GM18951 (cell line): ENCODE data around the gene RASAL2.
"Not testable (repeated sequence)": the region's sequence is repeated elsewhere in the genome, so short reads cannot be mapped to it uniquely, and the experiment has no call there.

Experiments used
- POLR2A ChIP-seq: IDR thresholded peaks from 4 replicates; pipeline ENCODE4 v1.6.1; 2011; ENCODE audit warnings: mild to moderate bottlenecking; ENCODE audit not compliant: insufficient read length, insufficient read depth; ENCODE audit errors: extremely low read depth
- in situ Hi-C: fragments of 300-500 bp; cut with MboI; formaldehyde crosslinking; loops from one replicate; pipeline ENCODE4 v1.12.0; 2022; ENCODE audit warnings: low sequenced_read_pairs, mixed read lengths, inconsistent platforms; ENCODE audit not compliant: unreplicated experiment

RASAL2 gene

GRCh38 chr1:178361847-178362246, 267.9 kb downstream of the RASAL2 start:
- no peak for TF ChIP-seq POLR2A
- in situ Hi-C loops: no loop called here

DNA sequence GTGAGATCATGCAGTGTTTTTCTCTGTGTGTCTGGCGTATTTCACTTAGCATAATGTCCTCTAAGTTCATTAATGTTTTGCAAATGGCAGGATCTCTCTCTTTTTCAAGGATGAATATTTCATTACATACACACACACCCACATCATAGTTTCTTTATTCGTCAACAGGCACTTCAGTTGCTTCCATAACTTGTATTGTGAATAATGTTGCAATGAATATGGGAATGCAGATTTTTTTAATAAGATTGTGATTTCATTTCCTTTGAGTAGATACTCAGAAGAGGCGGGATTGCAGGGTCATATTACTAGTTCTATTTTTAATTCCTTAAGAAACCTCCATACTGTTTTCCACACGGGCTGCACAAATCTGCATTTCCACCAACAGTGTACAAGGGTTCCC, 268.8 kb downstream of the RASAL2 start:
- TF ChIP-seq POLR2A: no peak
- in situ Hi-C loops: no loop called here

GRCh38 chr1:178364782-178365181, 270.9 kb downstream of the RASAL2 start:
- no peak for TF ChIP-seq POLR2A

DNA sequence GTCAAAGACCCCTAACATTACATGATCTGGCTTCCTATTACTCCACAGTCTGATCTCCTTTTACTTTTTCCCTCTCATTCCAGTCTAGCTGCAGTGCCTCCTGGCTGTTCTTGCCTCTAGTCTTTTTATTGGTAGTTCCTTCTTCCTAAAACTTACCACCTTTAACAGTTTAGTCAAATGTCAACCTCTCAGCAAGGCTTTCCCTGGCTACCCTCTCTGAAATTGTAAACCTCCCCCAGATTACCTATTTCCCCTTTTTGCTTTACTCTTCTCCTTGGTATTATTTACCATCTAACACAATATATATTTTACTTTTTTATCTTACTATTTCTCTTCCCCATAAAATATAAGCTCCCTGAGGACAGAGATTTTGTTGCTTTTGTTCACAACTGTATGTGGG, 273.2 kb downstream of the RASAL2 start:
- in situ Hi-C loops: no loop called here
- TF ChIP-seq POLR2A: no peak

More at GRCh38 chr1:178364782-178365181, 270.9 kb downstream of the RASAL2 start:
- in situ Hi-C loops: no loop called here

DNA sequence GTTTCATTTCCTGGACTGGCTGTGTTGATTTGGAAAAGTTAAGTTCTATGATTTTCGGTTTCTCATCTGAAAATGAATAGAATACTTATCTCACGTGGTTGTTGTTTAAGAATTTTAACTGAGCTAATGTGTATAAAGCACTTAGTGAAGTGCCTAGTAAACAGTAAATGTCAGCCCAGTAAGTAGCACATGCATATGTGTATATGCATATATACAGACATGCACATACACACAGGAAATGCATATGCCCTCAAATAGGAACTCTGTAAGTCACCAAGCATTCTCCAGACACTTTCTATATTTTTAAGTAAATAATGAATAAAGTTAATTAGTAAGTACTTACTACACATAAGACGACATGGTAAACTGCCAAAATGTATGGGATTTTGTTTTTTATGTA, 274.3 kb downstream of the RASAL2 start:
- in situ Hi-C loops: no loop called here
- TF ChIP-seq POLR2A: no peak

DNA sequence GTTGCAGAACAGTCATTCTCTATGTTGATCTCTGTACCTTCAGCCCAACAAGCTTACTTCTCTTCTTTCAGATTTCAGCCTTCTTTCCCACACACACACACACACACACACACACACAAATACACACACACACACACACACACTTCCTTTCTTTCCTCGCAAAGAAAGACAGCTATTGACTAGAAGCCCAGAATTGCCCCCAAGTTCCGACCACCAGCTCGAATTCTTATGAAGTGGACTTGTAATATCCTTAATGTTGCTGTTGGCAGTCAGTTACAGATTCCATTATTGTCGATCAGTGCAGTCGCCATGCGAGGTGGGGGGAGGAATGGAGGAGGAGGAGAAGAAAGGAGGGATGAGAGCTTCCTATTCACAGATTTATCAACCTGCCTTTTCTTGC, 277.3 kb downstream of the RASAL2 start:
- in situ Hi-C loops: no loop called here
- no peak for TF ChIP-seq POLR2A

- in situ Hi-C loops: no loop called here
- no peak for TF ChIP-seq POLR2A
Observed at GRCh38 chr1:178371933-178372388, 278.1 kb downstream of the RASAL2 start.

GRCh38 chr1:178374016-178374415, 280.1 kb downstream of the RASAL2 start:
- in situ Hi-C loops: no loop called here
- no peak for TF ChIP-seq POLR2A

DNA sequence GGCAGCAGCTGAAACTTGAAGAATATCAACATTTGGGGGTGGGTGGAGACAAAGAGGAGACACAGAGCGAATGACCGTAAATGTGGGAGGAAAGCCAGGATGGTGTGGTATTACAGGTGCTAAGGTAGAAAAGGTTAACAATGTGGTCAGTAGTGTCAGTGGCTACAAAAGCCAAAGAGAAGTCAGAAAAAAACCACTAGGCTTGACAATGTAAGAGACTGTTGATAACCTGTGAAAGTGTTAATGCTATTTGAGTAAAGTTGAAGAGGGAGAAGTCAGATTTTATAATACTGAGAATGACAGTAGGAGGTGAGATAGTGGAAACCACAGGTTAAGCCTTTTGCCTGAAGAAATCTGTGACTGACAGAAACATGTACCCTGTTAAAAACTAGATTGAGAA, 282.1 kb downstream of the RASAL2 start:
- TF ChIP-seq POLR2A: no peak
- in situ Hi-C loops: no loop called here

DNA sequence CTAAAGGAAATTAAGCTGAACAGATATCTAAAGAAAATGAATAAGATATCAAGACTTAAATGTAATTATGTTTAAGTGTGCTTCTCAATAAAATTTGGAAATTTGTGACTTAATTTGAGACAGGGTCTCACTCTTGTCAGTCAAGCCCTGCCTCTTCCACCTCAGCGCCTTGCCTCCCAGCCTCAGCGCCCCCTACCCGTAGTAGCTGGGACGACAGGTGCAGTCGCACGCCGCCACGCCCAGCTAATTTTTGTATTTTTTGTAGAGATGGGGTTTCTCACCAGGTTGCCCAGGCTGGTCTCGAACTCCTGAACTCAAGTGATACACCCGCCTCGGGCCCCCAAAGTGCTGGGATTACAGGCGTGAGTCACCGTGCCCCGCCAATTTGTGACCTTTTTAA, 285.9 kb downstream of the RASAL2 start:
- in situ Hi-C loops: no loop called here
- TF ChIP-seq POLR2A: no peak

DNA sequence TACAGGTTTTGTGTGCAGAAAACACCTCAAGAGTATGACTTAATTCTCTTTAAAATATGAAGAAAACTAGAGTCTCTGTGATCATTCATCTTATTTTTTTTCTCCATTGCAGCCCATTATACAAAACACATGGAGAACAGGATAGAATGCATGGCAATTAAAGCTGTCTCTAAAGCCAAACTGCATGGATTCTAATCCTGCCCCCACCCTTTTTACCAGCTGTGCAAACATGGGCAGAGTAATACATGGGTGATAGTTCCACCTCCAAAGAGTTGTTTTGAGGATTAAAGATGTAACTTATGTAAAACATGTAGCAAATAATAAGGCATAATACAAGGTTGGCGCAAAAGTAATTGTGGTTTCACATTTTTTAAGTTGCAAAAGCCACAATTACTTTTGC, 288.5 kb downstream of the RASAL2 start:
- TF ChIP-seq POLR2A: no peak
- in situ Hi-C loops: no loop called here

GRCh38 chr1:178385662-178386061, 291.8 kb downstream of the RASAL2 start:
- TF ChIP-seq POLR2A: no peak

DNA sequence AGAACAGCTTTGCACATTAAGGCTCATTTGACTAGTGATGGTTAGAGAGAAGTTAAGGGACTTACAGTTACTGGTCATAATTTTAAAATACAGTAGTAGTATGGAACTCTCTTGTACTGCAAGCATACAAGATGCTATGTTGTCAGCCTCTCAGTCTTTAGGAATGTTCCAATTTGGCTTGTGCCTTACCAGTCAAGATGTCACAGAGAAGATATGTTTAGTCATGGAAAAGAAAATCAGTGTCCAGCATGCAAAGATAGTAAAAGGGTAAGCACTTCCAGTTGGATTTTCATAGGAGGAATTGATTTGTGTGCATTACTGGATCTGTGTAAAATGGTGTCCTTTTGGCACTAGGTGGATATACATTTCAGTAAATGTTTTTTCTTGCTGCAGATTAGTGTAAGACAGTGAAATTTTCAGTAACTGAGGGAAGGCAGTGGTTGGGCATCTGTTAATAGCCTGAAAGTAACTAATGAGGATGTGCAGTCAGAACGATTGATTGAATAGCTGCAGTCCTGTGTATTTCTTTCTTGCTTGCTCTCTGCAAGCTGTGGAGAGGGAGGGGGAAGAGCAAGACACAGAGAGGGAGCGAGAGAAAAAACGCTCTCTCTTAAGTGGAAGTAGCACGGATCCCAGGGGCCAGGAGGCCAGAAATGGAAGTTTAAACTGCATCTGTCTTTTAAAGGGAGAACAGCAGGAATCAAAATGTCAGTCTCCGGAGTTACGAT, 294.7 kb downstream of the RASAL2 start:
- in situ Hi-C loops: no loop called here
- no peak for TF ChIP-seq POLR2A

More at GRCh38 chr1:178385662-178386061, 291.8 kb downstream of the RASAL2 start:
- in situ Hi-C loops: no loop called here

- in situ Hi-C loops: no loop called here
- no peak for TF ChIP-seq POLR2A
Observed at GRCh38 chr1:178389441-178389840, 295.5 kb downstream of the RASAL2 start.

DNA sequence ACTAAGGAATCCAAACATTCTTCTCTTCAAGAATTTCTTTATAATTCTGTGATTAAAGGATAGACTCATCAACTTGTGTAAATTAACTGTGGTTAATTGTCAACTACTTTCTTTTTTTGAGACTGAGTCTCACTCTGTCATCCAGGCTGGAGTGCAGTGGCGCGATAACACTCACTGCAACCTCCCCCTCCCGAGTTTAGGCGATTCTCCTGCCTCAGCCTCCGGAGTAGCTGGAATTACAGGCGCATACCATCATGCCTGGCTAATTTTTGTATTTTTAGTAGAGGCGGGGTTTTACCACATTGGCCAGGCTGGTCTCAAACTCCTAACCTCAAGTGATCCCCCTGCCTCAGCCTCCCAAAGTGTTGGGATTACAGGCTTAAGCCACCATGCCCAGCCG, 296.4 kb downstream of the RASAL2 start:
- in situ Hi-C loops: not testable (repeated sequence)
